Gastrocnemius medialis (tissue), 4 donors: ENCODE results near the gene AFAP1. TPM values are rescaled to one million over a fixed set of nuclear protein-coding genes. Genes with fewer than 3 reads are reported as not detected.
A peak's percentile ranks its signal among the peaks of the same experiment; 100 is the strongest.

Source experiments
- ATAC-seq, 2 donors: fragments of 150-250 bp; one replicate each; pipeline ENCODE4 v1.9.1; 2016
- DNase-seq, 2 donors: peaks; one replicate each; pipeline ENCODE4 v3.0.0-alpha.2; 2019
- H3K27ac ChIP-seq, 4 donors: fragments of 200-600 bp; sonication (generic); 1 replicate in 1 of 4; 2 replicates in 3 of 4; pipeline ENCODE4 v1.5.1; 2016 to 2018; ENCODE audit warnings: mild to moderate bottlenecking in 2 of 4, moderate library complexity in 1 of 4
- H3K27me3 ChIP-seq, 3 donors: fragments of 200-600 bp; sonication (generic) in 2 of 3; 1 replicate in 1 of 3; 2 replicates in 2 of 3; pipeline versions ENCODE4 v1.5.1 to v1.6.0; 2016 to 2019; ENCODE audit warnings: mild to moderate bottlenecking in 1 of 3, moderate library complexity in 1 of 3
- H3K36me3 ChIP-seq, 2 donors: fragments of 200-600 bp; sonication (generic) in 1 of 2; one replicate each; pipeline ENCODE4 v1.5.1; 2017 to 2018
- H3K4me1 ChIP-seq, 2 donors: fragments of 200-600 bp; sonication (generic) in 1 of 2; one replicate each; pipeline ENCODE4 v1.5.1; 2016 to 2017; ENCODE audit warnings: mild to moderate bottlenecking in 2 of 2
- H3K4me3 ChIP-seq, 4 donors: fragments of 200-600 bp; sonication (generic) in 3 of 4; 1 replicate in 1 of 4; 2 replicates in 3 of 4; pipeline ENCODE4 v1.5.1; 2016 to 2019; ENCODE audit warnings: mild to moderate bottlenecking in 2 of 4
- H3K9me3 ChIP-seq, 3 donors: fragments of 200-600 bp; sonication (generic) in 2 of 3; 1 replicate in 1 of 3; 2 replicates in 2 of 3; pipeline ENCODE4 v1.5.1; 2016 to 2019
- CTCF ChIP-seq, 5 experiments: fragments of 450-650 bp in 3 of 5; fragments of 200-600 bp in 2 of 5; sonication (generic) in 2 of 5; IDR thresholded peaks in 4 of 5; conservative IDR thresholded peaks in 1 of 5; 1 replicate in 4 of 5; 2 replicates in 1 of 5; pipeline ENCODE4 v1.5.1; 2016 to 2019; ENCODE audit warnings: antibody characterized with exemption in 5 of 5, mild to moderate bottlenecking in 3 of 5, moderate library complexity in 3 of 5
- POLR2A ChIP-seq, 2 donors: fragments of 450-650 bp; IDR thresholded peaks; one replicate each; pipeline ENCODE4 v1.6.1; 2017; ENCODE audit warnings: antibody characterized with exemption in 2 of 2, mild to moderate bottlenecking in 2 of 2, moderate library complexity in 2 of 2
- in situ Hi-C, 4 donors: fragments of 200-750 bp; cut with MboI; loops; one replicate each; pipeline versions ENCODE4 v1.15.0 to v1.8.0; 2017; ENCODE audit warnings: low sequenced_read_pairs in 4 of 4
- intact Hi-C: fragments of 100-400 bp; cut with DNase I; formaldehyde crosslinking; loops from one replicate; pipeline ENCODE4 v1.15.1; 2023; ENCODE audit warnings: low total_unique reads
- total RNA-seq, 4 donors: library from RNA; depleted of rRNA; stranded (reverse); fragments of >200 nt; gene quantifications; one replicate each; pipeline versions ENCODE4 v1.1.0 to v1.2.3, GENCODE V29; 2016

The AFAP1 gene
- total RNA-seq, 4 donors from 2014 or later, result 1.5 to 8.6 (median 3.5) TPM

- TF ChIP-seq CTCF (IDR thresholded peaks at IDR 0.05 in 4 of 5, conservative IDR thresholded peaks at IDR 0.05 in 1 of 5) (no peak), POLR2A (IDR thresholded peaks at IDR 0.05) (no peak)
- H3K27ac ChIP-seq, result no peak overlapping the region
- intact Hi-C loops, result no loop called here
- no peak overlapping the region for H3K4me3 ChIP-seq
- in situ Hi-C loops, result no loop called here
- DNase-seq (no peak), ATAC-seq (no peak)
- no peaks in the 10 kb centered on the region for H3K9me3 ChIP-seq
- H3K4me1 ChIP-seq, result no peaks in the 10 kb centered on the region
- no peaks in the 10 kb centered on the region for H3K27me3 ChIP-seq
- H3K36me3 ChIP-seq, result no peaks in the 10 kb centered on the region
Measured at GRCh38 chr4:7763788-7764187, 175.9 kb downstream of the AFAP1 start.

- Histone ChIP-seq H3K9me3 (no peaks in the 10 kb centered on the region), H3K36me3 (no peaks in the 10 kb centered on the region), H3K27ac (no peak overlapping the region), H3K4me1 (peaks cover 4% of the 10 kb centered on the region in 2 donors), H3K4me3 (no peak overlapping the region), H3K27me3 (no peaks in the 10 kb centered on the region)
- TF ChIP-seq POLR2A (IDR thresholded peaks at IDR 0.05) (no peak), CTCF (IDR thresholded peaks at IDR 0.05 in 4 of 5, conservative IDR thresholded peaks at IDR 0.05 in 1 of 5) (no peak)
- in situ Hi-C loops (no loop called here), intact Hi-C loops (no loop called here)
- no peak for ATAC-seq
- DNase-seq, result no peak
Measured at GRCh38 chr4:7763106-7763505, 176.6 kb downstream of the AFAP1 start.

DNA sequence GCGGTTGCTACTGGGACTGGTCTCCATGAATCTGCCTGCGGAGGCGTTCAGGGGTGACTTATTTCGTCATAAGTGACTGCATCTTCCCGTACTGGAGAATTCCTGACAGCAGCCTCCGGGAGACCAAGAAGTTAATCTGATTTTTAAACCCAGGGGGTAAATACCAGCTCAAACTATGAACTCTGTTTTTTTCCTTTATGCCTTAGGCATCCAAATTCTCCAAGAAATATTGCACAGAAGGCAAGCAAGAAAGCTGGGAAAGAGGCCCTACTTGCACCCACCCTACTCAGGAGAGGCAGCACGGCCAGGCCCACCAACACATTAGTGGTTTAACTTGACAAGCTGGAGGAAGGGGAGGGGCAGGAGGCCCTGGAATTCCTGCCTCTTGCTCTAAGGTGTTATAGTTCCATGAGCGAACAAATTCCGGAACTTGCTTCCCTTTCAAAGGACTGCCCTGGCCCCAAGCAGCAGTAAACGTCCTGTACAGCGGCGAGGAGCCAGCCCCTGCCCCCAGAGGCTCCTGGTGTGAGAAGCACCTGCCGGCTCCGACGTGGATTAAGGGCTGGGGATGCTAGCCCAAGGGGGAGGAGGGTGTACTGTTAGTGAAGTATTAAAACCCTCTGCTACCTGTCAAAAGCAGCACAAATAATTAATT, 177.2 kb downstream of the AFAP1 start:
- DNase-seq (no peak), ATAC-seq (no peak)
- intact Hi-C loops (no loop called here), in situ Hi-C loops (no loop called here)
- H3K27ac ChIP-seq, result no peak overlapping the region
- H3K4me3 ChIP-seq, result no peak overlapping the region
- peaks cover 10% of the 10 kb centered on the region in 2 donors for H3K4me1 ChIP-seq
- no peaks in the 10 kb centered on the region for H3K27me3 ChIP-seq
- H3K9me3 ChIP-seq, result no peaks in the 10 kb centered on the region
- TF ChIP-seq POLR2A (IDR thresholded peaks at IDR 0.05), result no peak
- TF ChIP-seq CTCF (IDR thresholded peaks at IDR 0.05 in 4 of 5, conservative IDR thresholded peaks at IDR 0.05 in 1 of 5), result no peak
- H3K36me3 ChIP-seq, result no peaks in the 10 kb centered on the region

- in situ Hi-C loops, result no loop called here
- Histone ChIP-seq H3K27ac (no peak overlapping the region), H3K4me3 (no peak overlapping the region), H3K27me3 (no peaks in the 10 kb centered on the region), H3K36me3 (no peaks in the 10 kb centered on the region), H3K9me3 (no peaks in the 10 kb centered on the region), H3K4me1 (peaks cover 18% of the 10 kb centered on the region in 2 donors)
- intact Hi-C loops, result loop anchor here (1.0 kb wide), 1 partner anchor 41 kb away; no protein-coding TSS in a partner anchor
- ATAC-seq (peak; percentile 48 to 68), DNase-seq (peak; percentile 52 to 70)
- TF ChIP-seq CTCF (IDR thresholded peaks at IDR 0.05 in 4 of 5, conservative IDR thresholded peaks at IDR 0.05 in 1 of 5) (peak; percentile 67 to 79 (median 78)), POLR2A (IDR thresholded peaks at IDR 0.05) (no peak)
Measured at GRCh38 chr4:7761720-7762119, 177.9 kb downstream of the AFAP1 start.

DNA sequence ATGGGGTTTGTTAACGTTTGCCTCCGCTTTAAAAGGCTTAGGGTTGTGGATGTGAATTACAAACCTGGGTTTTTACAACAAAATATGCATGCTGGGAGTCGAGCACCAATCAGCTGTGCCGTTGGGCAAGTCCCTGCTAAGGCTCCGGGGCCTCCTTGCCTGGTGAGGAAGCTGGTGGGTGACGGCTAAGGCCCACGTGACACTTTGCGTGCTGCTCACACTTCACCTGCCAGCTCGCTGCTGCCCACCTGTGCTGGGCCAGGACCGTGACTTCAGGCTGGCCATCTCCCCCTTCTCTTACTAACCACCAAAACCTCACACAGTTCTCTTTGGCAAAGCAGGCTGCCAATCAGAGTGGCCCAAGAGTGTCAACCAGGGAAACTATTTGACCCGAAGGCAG, 178.3 kb downstream of the AFAP1 start:
- TF ChIP-seq CTCF (IDR thresholded peaks at IDR 0.05 in 4 of 5, conservative IDR thresholded peaks at IDR 0.05 in 1 of 5), result no peak
- TF ChIP-seq POLR2A (IDR thresholded peaks at IDR 0.05), result no peak
- Histone ChIP-seq H3K4me1 (peaks cover 18% of the 10 kb centered on the region in 2 donors), H3K27ac (no peak overlapping the region), H3K36me3 (no peaks in the 10 kb centered on the region), H3K9me3 (no peaks in the 10 kb centered on the region), H3K4me3 (no peak overlapping the region), H3K27me3 (no peaks in the 10 kb centered on the region)
- in situ Hi-C loops (no loop called here), intact Hi-C loops (loop anchor here (1.0 kb wide), 1 partner anchor 41 kb away; no protein-coding TSS in a partner anchor)
- DNase-seq, result no peak
- no peak for ATAC-seq
